Measurements from ENCODE around the gene ADARB1. TPM values are rescaled to one million over a fixed set of nuclear protein-coding genes. Genes with fewer than 3 reads are reported as not detected.

ADARB1 gene
- total and polyA plus RNA-seq, 2 donors (not counting 1 experiment from before 2014, with no cell fraction given), result 17.1 to 33.3 TPM

DNA sequence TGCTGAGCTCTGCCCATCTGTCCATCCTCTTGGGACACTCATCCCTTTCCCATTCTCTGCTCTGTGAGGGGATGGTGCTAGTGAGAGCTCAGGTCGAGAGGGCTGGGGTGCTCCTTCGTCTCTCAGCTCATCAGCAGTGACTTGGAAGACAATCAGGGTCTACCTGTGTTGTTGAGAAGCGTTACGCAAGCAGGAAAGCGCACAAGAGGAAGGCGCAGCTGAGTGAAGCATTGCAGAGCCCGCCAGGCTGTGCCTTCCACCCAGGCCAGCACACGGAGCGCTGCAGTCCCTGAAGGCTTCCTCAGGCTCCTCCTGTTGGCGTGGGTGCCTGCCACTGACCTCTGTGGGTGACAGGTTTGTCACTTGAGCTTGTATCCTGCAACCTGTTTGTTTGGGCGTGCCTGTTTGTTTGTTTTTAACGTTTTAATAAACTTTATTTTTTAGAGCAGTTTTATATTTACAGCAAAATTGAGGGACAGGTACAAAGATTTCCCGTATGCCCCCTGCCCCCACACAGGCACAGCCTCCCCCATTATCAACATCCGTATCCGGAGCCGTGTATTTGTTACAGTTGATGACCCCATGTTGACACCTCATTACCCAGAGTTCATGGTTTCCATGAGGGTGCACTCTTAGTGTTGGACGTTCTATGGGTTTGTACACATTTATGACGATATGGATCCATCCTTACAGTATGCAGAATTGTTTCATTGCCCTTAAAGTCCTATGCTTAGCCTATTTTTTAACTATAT lies 36.7 kb downstream of the ADARB1 start:
- H3K4me1 Mint-ChIP-seq, result peaks cover 91% of the 10 kb centered on the region
- peak overlapping the region; percentile 20 for H2AFZ ChIP-seq (ENCODE audit: insufficient read depth, low read depth, low read length, poor library complexity, severe bottlenecking)

More for the DNA sequence above, 36.7 kb downstream of the ADARB1 start:
- H3K9ac ChIP-seq (ENCODE audit: low read length), result peak overlapping the region; percentile 64
- peaks cover 0 to 3% (median 0%) of the 10 kb centered on the region in 3 donors for H3K9me3 ChIP-seq (ENCODE audit: control extremely low read depth in 1 of 3, control insufficient read depth in 2 of 3, insufficient read depth in 1 of 3, low read length in 2 of 3)
- TF ChIP-seq EZH2 (IDR thresholded peaks at IDR 0.05; ENCODE audit: borderline replicate concordance, insufficient read depth, low read depth, low read length, poor library complexity, severe bottlenecking), result no peak
- TF ChIP-seq, protein P1, sequence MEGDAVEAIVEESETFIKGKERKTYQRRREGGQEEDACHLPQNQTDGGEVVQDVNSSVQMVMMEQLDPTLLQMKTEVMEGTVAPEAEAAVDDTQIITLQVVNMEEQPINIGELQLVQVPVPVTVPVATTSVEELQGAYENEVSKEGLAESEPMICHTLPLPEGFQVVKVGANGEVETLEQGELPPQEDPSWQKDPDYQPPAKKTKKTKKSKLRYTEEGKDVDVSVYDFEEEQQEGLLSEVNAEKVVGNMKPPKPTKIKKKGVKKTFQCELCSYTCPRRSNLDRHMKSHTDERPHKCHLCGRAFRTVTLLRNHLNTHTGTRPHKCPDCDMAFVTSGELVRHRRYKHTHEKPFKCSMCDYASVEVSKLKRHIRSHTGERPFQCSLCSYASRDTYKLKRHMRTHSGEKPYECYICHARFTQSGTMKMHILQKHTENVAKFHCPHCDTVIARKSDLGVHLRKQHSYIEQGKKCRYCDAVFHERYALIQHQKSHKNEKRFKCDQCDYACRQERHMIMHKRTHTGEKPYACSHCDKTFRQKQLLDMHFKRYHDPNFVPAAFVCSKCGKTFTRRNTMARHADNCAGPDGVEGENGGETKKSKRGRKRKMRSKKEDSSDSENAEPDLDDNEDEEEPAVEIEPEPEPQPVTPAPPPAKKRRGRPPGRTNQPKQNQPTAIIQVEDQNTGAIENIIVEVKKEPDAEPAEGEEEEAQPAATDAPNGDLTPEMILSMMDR (IDR thresholded peaks at IDR 0.05), result no peak
- DNase-seq (peak; percentile 63), ATAC-seq (ENCODE audit: low read depth) (peak; percentile 34)
- Mint-ChIP-seq H3K27me3 (no peaks in the 10 kb centered on the region), H3K27ac (peak overlapping the region; percentile 95), H3K4me3 (peak overlapping the region; percentile 85), H3K9me3 (ENCODE audit: insufficient read depth) (no peaks in the 10 kb centered on the region)
- H3K4me1 ChIP-seq (ENCODE audit: control insufficient read depth in 2 of 2, insufficient read depth in 2 of 2, low read length in 2 of 2), result peaks cover 91 to 94% of the 10 kb centered on the region in 2 donors
- H3K4me3 ChIP-seq (ENCODE audit: control extremely low read depth in 1 of 5, extremely low read depth in 1 of 5, insufficient read depth in 1 of 5, low read depth in 2 of 5, low read length in 4 of 5), result peak overlapping the region; percentile 22 to 60 (median 42)
- ChIA-PET POLR2A (interaction anchor here (1.3 to 2.1 kb wide), 2 partner anchors 12 to 18 kb away, joined by 4 to 5 read pairs; no protein-coding TSS in a partner anchor), CTCF (interaction anchor here (0.7 to 3.7 kb wide), 10 partner anchors 9 to 171 kb away, joined by 3 to 59 read pairs (median 4); partner anchors contain the start of gene SLX9)
- no peaks in the 10 kb centered on the region for H3K36me3 ChIP-seq (replicated peaks in 1 of 2; ENCODE audit: control extremely low read depth in 1 of 2, control insufficient read depth in 1 of 2, extremely low read depth in 1 of 2, insufficient read depth in 2 of 2, low read length in 1 of 2)
- H3K4me2 ChIP-seq (replicated peaks; ENCODE audit: low read depth, low read length, poor library complexity, severe bottlenecking), result peak overlapping the region; percentile 80
- peak overlapping the region; percentile 83 to 94 for H3K27ac ChIP-seq (ENCODE audit: low read length in 2 of 2)
- H4K20me1 ChIP-seq (ENCODE audit: control insufficient read depth, insufficient read depth, low read length, poor library complexity, severe bottlenecking), result no peaks in the 10 kb centered on the region
- no peaks in the 10 kb centered on the region for H3K27me3 ChIP-seq (replicated peaks in 1 of 4; ENCODE audit: control extremely low read depth in 1 of 4, control insufficient read depth in 3 of 4, insufficient read depth in 4 of 4, low read length in 3 of 4)
- 8% methylated on average over 9 of the region's 18 CpGs for WGBS (ENCODE audit: insufficient coverage)
- peaks cover 82% of the 10 kb centered on the region for H3K79me2 ChIP-seq (ENCODE audit: control insufficient read depth, insufficient read depth, low read length)
- intact Hi-C loops (cut with micrococcal nuclease), result loop anchor here (1.0 to 5.0 kb wide), 4 partner anchors 17 to 1249 kb away; partner anchors contain the start of gene ADARB1

Measured in B cell (primary cell).